Heart left ventricle (tissue), 16 donors: Measurements from ENCODE around the gene ITIH6. TPM values are rescaled to one million over a fixed set of nuclear protein-coding genes. Genes with fewer than 3 reads are reported as not detected.

ENCODE experiments used
- ATAC-seq, 4 donors: fragments of 200-7000 bp; cut with Tn5 transposase; one replicate each; pipeline ENCODE4 v1.9.1; 2020 to 2022; ENCODE audit warnings: moderate library complexity in 4 of 4, mild to moderate bottlenecking in 3 of 4, moderate number of reproducible peaks in 1 of 4
- DNase-seq, 5 donors: peaks; one replicate each; pipeline ENCODE4 v3.0.0-alpha.2; 2020
- H3K27ac ChIP-seq, 12 donors: fragments of 200-600 bp; sonication (generic) in 4 of 12; one replicate each; pipeline versions ENCODE4 v1.5.0 to v1.8.0; 2016 to 2022; ENCODE audit warnings: mild to moderate bottlenecking in 2 of 12
- H3K27me3 ChIP-seq, 9 donors: fragments of 200-600 bp; sonication (generic) in 2 of 9; one replicate each; pipeline versions ENCODE4 v1.5.1 to v1.8.0; 2016 to 2022; ENCODE audit warnings: mild to moderate bottlenecking in 3 of 9
- H3K36me3 ChIP-seq, 9 donors: fragments of 200-600 bp; sonication (generic) in 2 of 9; one replicate each; pipeline versions ENCODE4 v1.5.0 to v1.8.0; 2018 to 2022; ENCODE audit warnings: mild to moderate bottlenecking in 2 of 9
- H3K4me1 ChIP-seq, 12 donors: fragments of 200-600 bp; sonication (generic) in 4 of 12; one replicate each; pipeline versions ENCODE4 v1.5.0 to v1.8.0; 2016 to 2022; ENCODE audit warnings: mild to moderate bottlenecking in 3 of 12
- H3K4me3 ChIP-seq, 12 donors: fragments of 200-600 bp; sonication (generic) in 4 of 12; one replicate each; pipeline versions ENCODE4 v1.5.0 to v1.8.0; 2017 to 2022; ENCODE audit warnings: mild to moderate bottlenecking in 9 of 12, moderate library complexity in 4 of 12
- H3K9me3 ChIP-seq, 12 donors: fragments of 200-600 bp; sonication (generic) in 4 of 12; one replicate each; pipeline versions ENCODE4 v1.5.0 to v1.8.0; 2016 to 2022; ENCODE audit warnings: mild to moderate bottlenecking in 1 of 12
- CTCF ChIP-seq, 12 donors: fragments of 200-600 bp; sonication (generic) in 4 of 12; IDR thresholded peaks; one replicate each; pipeline versions ENCODE4 v1.5.0 to v1.8.0; 2018 to 2022; ENCODE audit warnings: antibody characterized with exemption in 12 of 12, mild to moderate bottlenecking in 5 of 12
- POLR2A ChIP-seq, 2 donors: fragments of 450-650 bp; IDR thresholded peaks; one replicate each; pipeline ENCODE4 v1.6.1; 2017; ENCODE audit warnings: antibody characterized with exemption in 2 of 2, mild to moderate bottlenecking in 2 of 2, moderate library complexity in 2 of 2
- WGBS, 4 donors: extraction: QIAGEN DNeasy Blood & Tissue Kit in 2 of 4; methylation state at CpG; one replicate each; pipeline versions ENCODE4 v1.1.5 to v1.1.7; 2013 to 2018; 5-methylcytosine and 5-hydroxymethylcytosine counted together
- intact Hi-C, 10 donors: fragments of 100-400 bp; cut with DNase I; formaldehyde crosslinking; loops; one replicate each; pipeline versions ENCODE4 v1.11.1 to v1.14.2; 2022
- polyA plus RNA-seq, 2 donors: library from polyadenylated mRNA; stranded (reverse); fragments of 200-250 nt; gene quantifications; one replicate each; pipeline ENCODE4 v1.2.3, GENCODE V29; 2013
- total RNA-seq, 9 donors: library from RNA; depleted of rRNA in 2 of 9; stranded (reverse); fragments of >200 nt in 2 of 9; fragmentation: NEBNext Ultra II Directional in 3 of 9; extraction: Animal tissue kit (Norgen Biotek cat#: 25700) in 3 of 9; gene quantifications; one replicate each; pipeline versions ENCODE4 v1.1.0 to v1.2.4, GENCODE V29; 2016 to 2023
- donor health status: ischemic (EF 13 %, LVEDD 7.1; RV severe dilation, severe dysfunction).
- donor health status: healthy with polysubstance abuse.
- donor health status: DM: no; HTN: yes; CAD: no.
- donor health status: DM: no; HTN: no; CAD: no.
- donor health status: ischemic (EF 25% LVEDD 6.9; RV normal size, moderate dysfunction).
- donor health status: ischemic (EF 25% LVEDD 5.7; RV mildly dilated, moderate dysfunction).
- donor health status: healthy.
- donor health status: DM: yes; HTN: yes; CAD: no.
- donor health status: ischemic (EF 35%, LVEDD 5.7; RV mildly dilated, moderate dysfunction).
- donor health status: nonischemic (EF 11% LVEDD 7.7; RV severe dilation, severe dysfunction).
- donor health status: DM: yes; HTN: yes; CAD: no.
- donor health status: PGD.
- donor health status: ischemic (EF 29% LVEDD 5.4; RV normal size, mild dysfunction).
- donor health status: nonischemic (EF 23%, LVEDD 6.1; RV moderate dilation, normal function).

ITIH6 gene
- total and polyA plus RNA-seq, 11 donors: not detected

- Histone ChIP-seq H3K4me1 (no peaks in the 10 kb centered on the region), H3K27ac (no peak overlapping the region), H3K36me3 (no peaks in the 10 kb centered on the region), H3K9me3 (no peaks in the 10 kb centered on the region), H3K27me3 (peaks cover 0 to 8% (median 0%) of the 10 kb centered on the region in 9 donors), H3K4me3 (no peak overlapping the region)
- DNase-seq: no peak
- intact Hi-C loops: no loop called here
- ATAC-seq: no peak
- WGBS, 4 donors: 71 to 93% (median 81%) methylated on average over 4 of the region's 4 CpGs
- no peak for TF ChIP-seq CTCF (IDR thresholded peaks at IDR 0.05)
- TF ChIP-seq POLR2A (IDR thresholded peaks at IDR 0.05): no peak
Observed at GRCh38 chrX:54721424-54721823, 76.6 kb downstream of the ITIH6 start.

GRCh38 chrX:54715621-54716020 is 82.4 kb downstream of the ITIH6 start:
- ATAC-seq (no peak), DNase-seq (no peak)
- 52 to 80% (median 67%) methylated on average over 1 of the region's 1 CpG for WGBS, 4 donors
- Histone ChIP-seq H3K4me1 (no peaks in the 10 kb centered on the region), H3K4me3 (no peak overlapping the region), H3K9me3 (no peaks in the 10 kb centered on the region), H3K27me3 (peaks cover 0 to 3% (median 0%) of the 10 kb centered on the region in 9 donors), H3K27ac (no peak overlapping the region), H3K36me3 (no peaks in the 10 kb centered on the region)
- TF ChIP-seq POLR2A (IDR thresholded peaks at IDR 0.05) (no peak), CTCF (IDR thresholded peaks at IDR 0.05) (no peak)
- intact Hi-C loops: no loop called here

GRCh38 chrX:54714424-54714823 is 83.6 kb downstream of the ITIH6 start:
- DNase-seq (no peak), ATAC-seq (no peak)
- intact Hi-C loops: no loop called here
- no peaks in the 10 kb centered on the region for H3K9me3 ChIP-seq
- peaks cover 0 to 3% (median 0%) of the 10 kb centered on the region in 9 donors for H3K27me3 ChIP-seq
- no peak overlapping the region for H3K27ac ChIP-seq
- TF ChIP-seq POLR2A (IDR thresholded peaks at IDR 0.05) (no peak), CTCF (IDR thresholded peaks at IDR 0.05) (no peak)
- H3K4me1 ChIP-seq: no peaks in the 10 kb centered on the region
- H3K36me3 ChIP-seq: no peaks in the 10 kb centered on the region
- no peak overlapping the region for H3K4me3 ChIP-seq

- H3K4me3 ChIP-seq: no peak overlapping the region
- H3K9me3 ChIP-seq: no peaks in the 10 kb centered on the region
- no peaks in the 10 kb centered on the region for H3K36me3 ChIP-seq
- intact Hi-C loops: no loop called here
- H3K27ac ChIP-seq: no peak overlapping the region
- DNase-seq (no peak), ATAC-seq (no peak)
- H3K27me3 ChIP-seq: peaks cover 0 to 3% (median 0%) of the 10 kb centered on the region in 9 donors
- H3K4me1 ChIP-seq: no peaks in the 10 kb centered on the region
- TF ChIP-seq CTCF (IDR thresholded peaks at IDR 0.05) (no peak), POLR2A (IDR thresholded peaks at IDR 0.05) (no peak)
- WGBS, 4 donors: 83 to 97% (median 93%) methylated on average over 14 of the region's 14 CpGs
Observed at GRCh38 chrX:54711735-54712134, 86.3 kb downstream of the ITIH6 start.
